Amniotic stem cell (primary cell): ENCODE measurements around the gene JUN.
A peak's percentile ranks its signal among the peaks of the same experiment; 100 is the strongest.

Experiments used
- DNase-seq: peaks from one replicate; lab custom pipeline; 2025; lab: John Stamatoyannopoulos, UW

The JUN gene

DNA sequence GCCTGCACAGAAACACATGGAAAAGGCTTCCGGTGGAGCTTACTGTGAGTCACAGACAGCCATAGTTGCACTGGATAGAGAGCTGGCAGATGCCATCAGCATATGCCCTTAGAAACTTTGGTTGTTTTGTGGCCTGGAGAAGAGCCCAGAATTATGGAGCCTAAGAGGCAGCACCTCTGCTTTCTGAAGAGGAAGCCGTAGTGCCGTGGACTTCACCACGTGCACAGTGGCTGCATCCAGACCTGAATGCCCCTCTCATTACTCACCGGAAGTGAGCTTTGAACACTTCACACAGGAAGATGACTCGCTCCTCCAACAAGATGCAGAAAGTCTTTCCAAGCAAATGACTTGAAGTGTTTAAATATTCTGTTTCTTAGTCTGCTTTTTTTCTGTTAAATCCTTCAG lies 28.4 kb downstream of the JUN start:
- peak; percentile 94 for DNase-seq

DNA sequence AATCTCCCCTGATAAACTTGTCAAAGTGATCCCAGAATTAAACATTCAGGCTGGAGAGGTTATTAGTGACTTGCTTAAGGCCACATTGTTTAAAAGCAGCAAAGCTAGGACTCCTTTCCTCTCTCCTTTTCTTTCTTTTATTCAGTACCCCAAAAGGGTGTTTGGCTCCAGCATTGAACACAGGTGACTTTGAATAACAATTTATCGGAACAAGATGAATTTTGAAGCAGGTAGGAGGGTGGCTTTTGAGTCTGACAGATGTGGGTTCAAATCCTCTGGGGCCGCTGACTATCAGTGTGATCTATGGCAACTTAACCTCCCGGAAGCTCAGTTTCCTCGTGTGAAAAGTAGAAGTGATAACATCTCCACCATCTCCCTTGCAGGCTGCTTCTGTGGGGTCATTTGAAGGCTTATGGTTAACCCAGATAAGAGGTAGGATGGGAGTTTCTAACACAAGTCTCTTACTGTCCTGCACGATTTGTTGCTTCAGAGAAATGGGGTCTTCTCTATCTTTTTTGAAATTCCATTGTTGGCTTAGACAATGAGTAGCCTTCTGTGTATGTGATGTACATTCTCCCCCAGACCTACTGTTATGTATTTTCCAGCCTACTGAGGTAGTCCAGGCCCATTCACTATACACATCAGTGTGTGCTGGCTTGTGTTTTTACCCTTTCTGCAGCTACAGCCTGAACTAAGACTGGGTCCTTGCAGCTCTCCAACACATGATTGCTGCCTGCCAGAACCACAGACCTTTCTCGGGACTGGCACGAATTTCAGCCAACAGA lies 29.0 kb downstream of the JUN start:
- DNase-seq: no peak

DNA sequence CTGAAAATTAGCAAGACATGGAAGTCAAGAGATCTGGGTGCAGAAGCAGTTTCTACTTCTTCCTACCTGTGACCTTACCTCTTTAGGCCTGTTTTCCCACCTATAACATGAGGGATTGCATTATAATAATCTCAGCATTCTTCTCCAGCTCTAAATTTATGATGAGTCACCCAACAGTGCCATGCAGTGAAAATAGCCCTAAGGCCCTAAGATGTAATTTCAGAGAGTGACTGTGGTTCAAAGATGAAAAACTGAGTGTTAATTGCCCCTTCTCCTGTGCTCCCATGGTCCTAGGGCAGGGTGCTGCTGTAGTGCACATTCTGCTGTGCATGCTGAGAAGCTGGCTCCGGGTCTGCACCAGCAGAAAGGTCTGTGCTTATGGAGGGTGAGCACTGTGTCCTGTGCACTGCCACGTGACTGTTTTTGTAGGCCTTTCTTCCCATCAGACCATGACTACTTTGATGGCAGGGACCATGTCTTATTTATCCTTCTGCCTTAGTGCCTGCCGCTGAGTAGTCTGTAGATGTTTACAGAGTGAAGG lies 29.7 kb downstream of the JUN start:
- no peak for DNase-seq

DNA sequence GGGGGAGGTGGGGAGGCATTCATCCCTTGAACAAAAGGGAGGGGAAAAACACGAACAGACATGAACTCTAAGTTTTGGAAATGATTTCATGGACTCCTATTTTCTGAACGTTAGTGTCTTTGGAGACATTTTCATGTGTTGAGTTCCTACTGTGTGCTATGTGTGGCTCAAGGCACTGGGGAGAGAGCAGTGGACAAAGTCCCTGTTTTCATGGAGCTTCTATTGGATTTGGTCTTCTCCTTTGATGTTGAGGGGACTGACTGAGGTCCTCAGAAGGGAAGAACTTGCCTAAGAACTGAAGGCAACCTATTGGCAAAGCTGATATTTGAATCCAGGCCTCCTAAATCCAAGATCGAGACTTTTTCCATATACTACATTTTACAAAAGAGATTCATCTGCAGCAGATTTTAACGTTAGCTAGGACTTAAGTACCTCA lies 30.4 kb downstream of the JUN start:
- DNase-seq: no peak

DNA sequence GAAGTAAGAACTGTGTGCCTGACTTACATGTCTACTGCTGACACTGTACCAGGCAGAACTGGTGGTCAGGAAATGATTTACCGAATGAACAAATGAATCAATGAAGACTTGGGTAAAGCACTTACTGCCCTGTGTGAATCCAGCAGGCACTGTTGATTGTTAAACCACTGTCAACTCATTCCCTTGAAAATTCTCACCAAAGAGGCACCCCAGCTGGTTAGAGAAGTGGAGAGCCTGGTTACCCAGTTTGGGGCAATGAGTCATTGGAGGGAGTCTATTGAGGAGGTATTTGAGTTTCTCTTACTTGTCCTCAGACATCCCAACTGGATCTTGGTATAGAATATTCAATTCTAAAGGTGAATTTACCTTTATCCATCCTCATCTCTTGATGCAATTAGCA lies 34.2 kb downstream of the JUN start:
- DNase-seq: no peak

DNA sequence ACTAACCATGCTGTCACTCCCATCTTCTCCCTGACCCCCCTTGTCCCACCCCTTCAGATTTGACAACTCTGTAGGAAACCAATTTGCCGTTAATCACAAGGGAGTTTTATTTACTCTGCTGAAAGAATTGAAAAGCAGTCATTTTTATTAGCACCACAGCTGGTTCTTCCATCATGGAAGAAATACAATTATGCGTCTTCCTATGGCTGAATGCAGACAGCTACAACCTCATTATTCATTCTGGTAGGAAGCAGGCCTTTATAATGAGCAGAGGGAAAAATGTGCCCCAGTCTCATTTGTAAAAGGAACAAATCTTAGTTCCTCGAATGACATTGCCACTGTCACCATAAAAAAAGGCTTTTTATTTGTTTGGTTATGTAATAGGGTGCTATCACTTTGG lies 35.2 kb downstream of the JUN start:
- DNase-seq: no peak

DNA sequence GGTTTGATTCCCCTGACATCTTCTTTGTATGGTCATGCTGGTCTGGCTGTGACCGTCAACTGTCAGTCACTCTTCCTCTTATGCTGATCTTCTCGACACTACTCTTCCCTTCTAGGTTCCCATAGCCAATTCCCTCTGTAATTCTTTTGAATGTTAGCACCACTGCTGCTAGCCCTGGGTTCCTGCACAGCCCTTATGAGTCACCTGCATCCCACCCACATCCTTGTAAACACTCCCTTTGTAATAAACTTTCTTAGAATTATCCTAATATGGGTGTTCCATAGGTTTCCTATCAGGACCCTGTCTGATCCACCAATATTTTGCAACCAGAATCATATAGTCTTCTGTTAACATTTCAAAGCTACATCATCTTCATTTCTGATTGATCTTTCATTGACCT lies 37.1 kb downstream of the JUN start:
- DNase-seq: no peak

DNA sequence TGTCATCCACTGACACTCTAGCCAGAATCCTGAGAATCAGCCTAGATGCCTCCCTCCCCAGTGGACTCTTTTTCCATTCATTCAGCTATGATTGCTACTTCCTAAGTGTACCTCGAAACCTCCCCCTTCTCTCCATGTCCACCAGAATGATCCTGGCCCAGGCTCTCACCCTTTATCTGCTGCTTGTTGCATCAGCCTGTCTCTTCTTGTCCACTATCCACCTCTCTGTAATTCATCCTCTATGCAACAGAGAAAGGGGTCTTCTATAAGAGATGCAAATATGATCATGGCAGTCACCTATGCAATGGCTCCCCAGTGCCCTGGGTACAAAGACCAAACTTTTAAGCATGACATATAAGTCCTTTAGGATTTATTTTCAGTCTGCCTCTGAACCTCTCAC lies 37.7 kb downstream of the JUN start:
- DNase-seq: no peak

DNA sequence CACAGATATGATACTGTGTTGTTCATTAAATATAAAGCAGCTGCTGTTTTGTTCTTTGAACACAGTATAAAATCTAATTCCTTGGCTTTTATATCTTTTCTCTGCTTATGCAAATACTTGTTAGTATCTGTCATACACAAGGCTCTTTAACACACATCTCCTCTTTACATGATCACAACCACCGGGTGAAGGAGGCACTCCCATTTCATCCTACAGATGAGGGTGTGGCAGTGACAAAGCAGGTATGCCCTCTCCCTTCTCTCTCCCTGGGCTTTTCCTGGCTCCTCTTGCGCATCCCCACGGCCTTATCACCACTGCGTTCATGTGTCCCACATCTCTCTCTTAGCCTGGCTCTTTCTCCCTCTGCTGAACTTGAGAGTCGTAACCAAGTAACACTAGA lies 38.2 kb downstream of the JUN start:
- DNase-seq: no peak

DNA sequence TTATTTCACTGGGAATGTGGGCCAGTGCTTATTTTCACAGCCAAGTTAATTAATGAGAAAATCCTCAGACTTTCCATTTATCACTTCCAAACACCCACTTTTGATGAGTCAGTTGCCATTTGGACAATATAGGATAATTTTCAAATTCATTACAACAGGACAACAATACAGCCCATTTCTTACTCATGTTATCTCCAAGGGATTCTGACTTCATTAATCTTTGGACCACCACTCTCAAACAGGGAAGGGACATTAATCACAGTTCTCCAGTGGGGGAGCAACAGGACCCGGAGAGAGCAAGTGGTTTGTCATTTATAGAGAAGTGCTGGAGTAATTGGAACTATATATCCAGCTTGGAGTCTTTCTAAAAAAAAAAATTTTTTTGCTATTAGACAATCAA lies 38.7 kb downstream of the JUN start:
- no peak for DNase-seq

DNA sequence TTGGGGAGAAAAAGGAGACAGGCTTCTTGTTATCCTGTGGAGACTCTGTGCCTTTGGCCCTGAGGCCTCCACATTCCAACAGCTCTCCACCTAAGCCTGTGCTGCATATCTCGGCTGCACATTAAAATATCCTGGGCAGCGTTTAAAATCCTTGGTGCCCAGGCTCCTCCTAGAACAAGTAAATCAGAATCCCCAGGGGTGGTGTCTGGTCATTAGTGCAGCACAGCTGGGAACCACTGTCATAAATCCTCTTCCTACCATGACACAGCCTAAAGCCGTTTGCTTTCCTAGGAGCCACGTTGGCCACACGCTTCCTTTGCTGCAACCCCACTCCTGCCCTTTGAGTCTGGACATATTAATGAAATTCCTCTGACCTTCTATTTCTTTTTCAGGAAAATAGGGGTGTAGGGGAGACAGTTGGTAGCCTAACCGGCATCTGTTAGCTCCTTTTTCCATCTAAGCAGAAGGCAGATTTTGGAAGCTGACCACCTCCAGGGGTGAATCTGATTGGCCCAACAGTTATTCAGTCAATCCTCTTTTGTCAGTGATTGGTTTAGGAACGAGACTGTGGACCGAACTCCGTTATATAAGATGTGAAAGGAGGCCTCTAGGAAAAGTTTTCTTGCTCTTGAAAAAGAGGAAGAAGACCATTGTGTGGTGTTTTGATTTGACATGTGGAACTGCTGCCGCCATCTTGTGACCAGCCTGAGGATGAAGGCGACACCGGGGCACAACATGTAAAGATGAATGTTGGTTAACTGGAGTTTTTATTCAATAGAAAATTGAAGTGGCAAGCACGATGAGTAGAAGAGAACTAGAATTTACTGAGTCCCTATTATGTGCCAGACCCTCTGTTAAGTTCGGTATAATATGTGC lies 41.9 kb downstream of the JUN start:
- no peak for DNase-seq

DNA sequence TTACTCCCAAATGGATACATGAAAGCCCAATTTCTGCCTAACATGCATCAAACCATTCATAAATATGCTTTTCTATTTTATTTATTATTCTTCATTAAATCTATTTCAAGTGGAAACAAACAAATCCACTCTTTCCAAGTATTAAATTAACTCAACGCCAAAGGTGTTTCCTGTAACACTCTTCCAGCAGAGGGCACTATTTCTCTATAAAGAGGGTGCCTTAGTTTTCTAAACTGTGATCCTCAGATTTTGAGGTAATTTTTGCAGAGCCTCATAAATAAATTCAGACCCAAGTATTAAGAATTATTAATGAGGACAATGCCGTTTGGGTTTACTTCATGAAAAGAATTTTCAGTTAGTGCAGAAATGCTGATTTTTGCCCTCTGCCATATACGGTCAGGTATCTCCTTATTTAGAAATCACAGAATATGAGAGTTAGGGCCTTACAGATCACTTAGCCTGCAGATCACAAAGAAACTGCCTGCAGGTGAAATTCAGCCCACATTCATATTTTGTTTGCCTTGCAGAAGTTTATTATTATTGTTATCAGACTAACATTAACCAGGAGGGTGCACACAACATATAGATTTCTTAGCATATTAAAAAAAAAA lies 43.9 kb downstream of the JUN start:
- peak; percentile 73 for DNase-seq

DNA sequence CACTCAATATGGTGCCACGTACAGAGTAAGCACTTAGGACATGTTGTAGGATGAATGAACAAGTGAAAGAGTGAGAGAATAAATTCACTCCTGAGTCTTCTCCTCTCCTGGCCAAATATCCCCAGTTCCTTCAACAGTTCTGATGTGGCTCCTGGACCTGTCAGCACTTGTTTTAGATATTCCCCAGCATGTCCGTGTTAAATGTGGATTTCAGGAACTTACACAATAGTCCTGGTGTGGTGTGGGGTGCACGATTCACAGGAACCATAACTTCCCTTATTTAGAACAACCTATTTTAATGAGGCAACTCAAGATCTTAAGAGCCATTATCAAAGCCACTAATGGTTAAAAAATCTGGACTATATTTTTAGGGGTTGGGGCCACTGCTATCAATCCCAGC lies 45.0 kb downstream of the JUN start:
- DNase-seq: no peak

DNA sequence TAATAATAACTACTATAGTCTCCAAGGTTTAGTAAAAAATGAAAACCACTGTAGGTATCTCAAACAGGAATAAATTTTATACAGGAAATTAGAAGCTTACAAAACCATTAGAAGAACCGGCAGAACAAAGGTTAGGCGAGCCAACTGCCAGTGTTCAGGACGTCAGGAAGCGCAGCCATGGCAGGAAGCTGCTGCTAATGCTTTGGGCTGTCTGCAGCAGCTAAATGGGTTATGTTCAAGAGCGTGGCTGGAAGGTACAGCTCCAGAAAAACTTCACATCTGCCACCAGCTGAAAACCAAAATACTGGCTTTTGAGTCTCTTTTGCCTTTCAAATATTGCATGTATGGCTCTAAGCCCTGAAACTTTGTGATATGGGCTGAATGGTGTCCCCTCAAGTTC lies 48.3 kb downstream of the JUN start:
- no peak for DNase-seq

DNA sequence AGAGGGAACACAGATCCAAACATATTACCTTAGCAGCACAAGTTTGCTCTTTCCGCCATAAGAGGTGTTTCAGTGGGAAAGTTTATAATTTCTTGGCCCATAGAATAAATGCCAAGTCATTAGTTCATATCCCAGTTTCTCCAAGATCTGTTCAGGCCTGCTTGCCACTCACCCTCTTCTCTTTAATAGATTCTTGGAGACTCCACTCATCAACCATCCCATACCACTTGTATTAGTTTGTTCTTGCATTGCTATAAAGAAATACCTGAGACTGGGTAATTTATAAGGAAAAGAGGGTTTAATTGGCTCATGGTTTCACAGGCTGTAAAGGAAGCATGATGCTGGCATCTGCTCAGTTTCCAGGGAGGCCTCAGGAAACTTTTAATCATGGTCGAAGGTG lies 49.2 kb downstream of the JUN start:
- no peak for DNase-seq

DNA sequence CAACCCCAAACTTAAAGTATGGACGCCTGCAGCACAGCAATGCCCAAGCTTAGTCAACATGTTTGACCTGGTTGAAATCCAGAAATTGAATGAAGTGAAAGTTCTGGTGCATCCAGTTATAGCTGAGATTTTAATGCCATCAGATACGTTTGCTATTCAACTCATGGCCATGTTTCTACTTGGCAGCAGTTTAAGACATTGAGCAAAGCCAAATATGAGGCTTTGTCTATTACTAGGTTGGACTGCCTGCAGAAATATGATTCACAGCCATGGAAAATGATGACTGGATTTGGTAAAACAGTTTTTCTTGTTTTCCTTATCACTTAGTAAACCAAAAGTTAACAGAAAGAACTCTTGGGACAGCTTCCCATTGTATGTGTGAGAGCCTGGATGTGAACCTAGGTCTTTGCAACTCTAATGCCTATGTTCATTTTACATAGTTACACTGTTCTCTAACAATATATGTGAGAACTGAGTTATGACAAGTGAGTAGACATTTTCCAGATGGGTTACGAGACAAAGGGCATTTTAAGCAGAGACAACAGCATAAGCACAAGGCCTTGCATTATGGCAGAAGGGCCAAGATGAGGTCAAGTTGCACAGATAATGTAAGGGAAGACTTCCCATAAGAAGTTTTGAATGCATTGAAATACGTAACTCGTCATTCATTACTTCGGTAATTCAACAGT lies 51.6 kb downstream of the JUN start:
- peak; percentile 32 for DNase-seq
